GM23338 (cell line): ENCODE results near the gene CHST13. TPM values are rescaled to one million over a fixed set of nuclear protein-coding genes. Genes with fewer than 3 reads are reported as not detected.

ENCODE experiments used
- ATAC-seq: fragments of 200-7000 bp; cut with Tn5 transposase; 3 replicates; pipeline ENCODE4 v1.9.1; 2020
- DNase-seq: peaks from one replicate; pipeline ENCODE4 v3.0.0-alpha.2; 2015; ENCODE audit warnings: low spot score
- H2AFZ ChIP-seq: fragments of 200-600 bp; sonication (generic); 2 replicates; pipeline ENCODE4 v1.8.0; 2016; ENCODE audit warnings: antibody characterized with exemption, mild to moderate bottlenecking, moderate library complexity
- H3F3A ChIP-seq: fragments of 200-600 bp; sonication (generic); replicated peaks from 2 replicates; pipeline ENCODE4 v1.8.0; 2017; ENCODE audit warnings: antibody characterized with exemption, mixed run types, low read depth
- H3K27ac ChIP-seq: fragments of 200-600 bp; sonication (generic); 2 replicates; pipeline ENCODE4 v1.6.1; 2016; ENCODE audit warnings: low read depth
- H3K27me3 ChIP-seq: fragments of 200-600 bp; sonication (generic); 2 replicates; pipeline ENCODE4 v1.8.0; 2016; ENCODE audit warnings: mild to moderate bottlenecking, mixed run types, moderate library complexity; ENCODE audit not compliant: insufficient read depth
- H3K36me3 ChIP-seq: fragments of 200-600 bp; sonication (generic); 2 replicates; pipeline ENCODE4 v1.8.0; 2016; ENCODE audit warnings: mild to moderate bottlenecking; ENCODE audit not compliant: insufficient read depth
- H3K4me1 ChIP-seq: fragments of 200-600 bp; sonication (generic); 2 replicates; pipeline ENCODE4 v1.8.0; 2016; ENCODE audit warnings: mild to moderate bottlenecking, moderate library complexity; ENCODE audit not compliant: insufficient read depth
- H3K4me2 ChIP-seq: fragments of 200-600 bp; sonication (generic); 2 replicates; pipeline ENCODE4 v1.7.1; 2017; ENCODE audit warnings: mixed run types
- H3K4me3 ChIP-seq: fragments of 200-600 bp; sonication (generic); 2 replicates; pipeline ENCODE4 v1.6.1; 2016; ENCODE audit warnings: mixed run types
- H3K79me2 ChIP-seq: fragments of 200-600 bp; sonication (generic); replicated peaks from 2 replicates; pipeline ENCODE4 v1.8.0; 2017; ENCODE audit warnings: mild to moderate bottlenecking; ENCODE audit not compliant: insufficient read depth
- H3K9me2 ChIP-seq: fragments of 200-600 bp; sonication (generic); 2 replicates; pipeline ENCODE4 v1.8.0; 2017; ENCODE audit not compliant: insufficient read depth
- H4K20me1 ChIP-seq: fragments of 200-600 bp; sonication (generic); replicated peaks from 2 replicates; pipeline ENCODE4 v1.8.0; 2017; ENCODE audit warnings: mild to moderate bottlenecking; ENCODE audit not compliant: insufficient read depth
- H3K27ac Mint-ChIP-seq: 2 replicates; pipeline ENCODE4 v1.8.0; 2020; ENCODE audit warnings: inconsistent platforms, mild to moderate bottlenecking, moderate library complexity, mixed read lengths
- H3K27me3 Mint-ChIP-seq: 3 replicates; pipeline ENCODE4 v1.8.0; 2022; ENCODE audit warnings: low read depth, mild to moderate bottlenecking, moderate library complexity, mixed read lengths, inconsistent platforms; ENCODE audit not compliant: insufficient read depth, poor library complexity
- H3K36me3 Mint-ChIP-seq: 3 replicates; pipeline ENCODE4 v1.8.0; 2021; ENCODE audit warnings: low read depth, mild to moderate bottlenecking, inconsistent platforms, moderate library complexity, mixed read lengths
- H3K4me1 Mint-ChIP-seq: 3 replicates; pipeline ENCODE4 v1.8.0; 2020; ENCODE audit warnings: mild to moderate bottlenecking, inconsistent platforms, mixed read lengths
- H3K4me3 Mint-ChIP-seq: 3 replicates; pipeline ENCODE4 v1.8.0; 2021; ENCODE audit warnings: moderate library complexity, mild to moderate bottlenecking, inconsistent platforms, mixed read lengths
- H3K9me3 Mint-ChIP-seq: 3 replicates; pipeline ENCODE4 v1.8.0; 2020; ENCODE audit warnings: moderate library complexity, mild to moderate bottlenecking, inconsistent platforms, mixed read lengths
- CREB1 ChIP-seq: fragments of 250-450 bp; sonication (Bioruptor Pico); IDR thresholded peaks from 2 replicates; pipeline ENCODE4 v1.5.0; 2020; ENCODE audit warnings: low read depth, mild to moderate bottlenecking, moderate library complexity
- CTCF ChIP-seq, 2 experiments: fragments of 200-600 bp in 1 of 2; sonication (generic) in 1 of 2; conservative IDR thresholded peaks; 2 replicates each; pipeline versions ENCODE4 v1.5.1 to v1.6.1; 2016 to 2017; ENCODE audit warnings: antibody characterized with exemption in 2 of 2, low read depth in 2 of 2, mild to moderate bottlenecking in 2 of 2, moderate library complexity in 1 of 2
- ETS1 ChIP-seq: IDR thresholded peaks from 2 replicates; pipeline ENCODE4 v1.6.1; 2016; ENCODE audit warnings: antibody characterized with exemption
- EZH2 ChIP-seq: fragments of 200-600 bp; sonication (generic); IDR thresholded peaks from one replicate; pipeline ENCODE4 v1.8.0; 2017; ENCODE audit warnings: antibody characterized with exemption, mild to moderate bottlenecking, low read depth; ENCODE audit not compliant: unreplicated experiment
- EZH2phosphoT487 ChIP-seq: fragments of 200-600 bp; sonication (generic); IDR thresholded peaks from one replicate; pipeline ENCODE4 v1.8.1; 2018; ENCODE audit warnings: antibody characterized with exemption; ENCODE audit not compliant: unreplicated experiment
- JUNB ChIP-seq: IDR thresholded peaks from one replicate; pipeline ENCODE4 v1.6.1; 2016; ENCODE audit warnings: antibody characterized with exemption; ENCODE audit not compliant: unreplicated experiment
- NANOG ChIP-seq: IDR thresholded peaks from 2 replicates; pipeline ENCODE4 v1.6.1; 2016; ENCODE audit warnings: antibody characterized with exemption, borderline replicate concordance
- POLR2AphosphoS5 ChIP-seq: IDR thresholded peaks from 2 replicates; pipeline ENCODE4 v1.6.1; 2016; ENCODE audit warnings: antibody characterized with exemption, low read depth
- REST ChIP-seq: IDR thresholded peaks from one replicate; pipeline ENCODE4 v1.6.1; 2018; ENCODE audit warnings: antibody characterized with exemption; ENCODE audit not compliant: unreplicated experiment
- ZNF114 ChIP-seq: fragments of 250-450 bp; sonication (Bioruptor Pico); IDR thresholded peaks from 2 replicates; pipeline ENCODE4 v1.5.0; 2020; ENCODE audit warnings: mild to moderate bottlenecking, moderate library complexity
- ZNF331 ChIP-seq: fragments of 250-450 bp; sonication (Bioruptor Pico); IDR thresholded peaks from 2 replicates; pipeline ENCODE4 v1.5.0; 2020; ENCODE audit warnings: low read depth, mild to moderate bottlenecking, moderate library complexity
- ZNF462 ChIP-seq: fragments of 250-450 bp; sonication (Bioruptor Pico); IDR thresholded peaks from 2 replicates; pipeline ENCODE4 v1.5.0; 2020; ENCODE audit warnings: mild to moderate bottlenecking, moderate library complexity
- polyA plus RNA-seq: library from polyadenylated mRNA; unstranded; fragments of >200 nt; fragmentation: Nextera tagmentation; extraction: Ambion mirVana; gene quantifications from 2 replicates; pipeline ENCODE4 v1.2.1, GENCODE V29; 2016
- total RNA-seq: library from RNA; depleted of rRNA; stranded (reverse); fragments of >200 nt; shearing (Covaris generic); gene quantifications from 2 replicates; pipeline ENCODE4 v1.2.3, GENCODE V29; 2014

Gene CHST13
- total and polyA plus RNA-seq, 2 experiments from 2014 or later: 3.7 to 8.4 TPM

- no peak for TF ChIP-seq CTCF (conservative IDR thresholded peaks at IDR 0.05; ENCODE audit: low read depth in 2 of 2)
Measured at GRCh38 chr3:126508564-126508964, 15.4 kb upstream of the CHST13 start (continued).

GRCh38 chr3:126509597-126510307 lies 14.2 kb upstream of the CHST13 start:
- Histone ChIP-seq H3K36me3 (no peaks in the 10 kb centered on the region), H3K4me1 (no peaks in the 10 kb centered on the region), H3K9me2 (0 out of 2 replicates have a peak, but pooled peaks cover 2% of the 10 kb centered on the region), H3F3A (no peaks in the 10 kb centered on the region), H3K79me2 (no peaks in the 10 kb centered on the region), H3K4me2 (no peak overlapping the region), H3K4me3 (no peak overlapping the region), H2AFZ (peak overlapping the region; percentile 28), H3K27me3 (no peaks in the 10 kb centered on the region), H4K20me1 (no peaks in the 10 kb centered on the region), H3K27ac (no peak overlapping the region)
- DNase-seq (no peak), ATAC-seq (peak; percentile 35)
- H3K36me3 Mint-ChIP-seq: no peaks in the 10 kb centered on the region
- peaks cover 6% of the 10 kb centered on the region for H3K27me3 Mint-ChIP-seq
- no peaks in the 10 kb centered on the region for H3K9me3 Mint-ChIP-seq
- no peak overlapping the region for H3K27ac Mint-ChIP-seq
- no peak overlapping the region for H3K4me3 Mint-ChIP-seq
- peaks cover 5% of the 10 kb centered on the region; the same call in 2 of the 3 replicates for H3K4me1 Mint-ChIP-seq
- TF ChIP-seq JUNB (no peak), NANOG (no peak), CREB1 (no peak), EZH2phosphoT487 (no peak), ETS1 (no peak), ZNF331 (no peak), EZH2 (no peak), ZNF114 (CRISPR knock-in tag) (no peak), POLR2AphosphoS5 (no peak), REST (no peak), ZNF462 (CRISPR knock-in tag) (no peak)
